BJ (cell line): ENCODE data around the gene CYP26A1. TPM values are rescaled to one million over a fixed set of nuclear protein-coding genes. Genes with fewer than 3 reads are reported as not detected.

Experiments used
- CTCF ChIA-PET: fragments of 350-600 bp; formaldehyde crosslinking; extraction: SDS; loops from one replicate; lab custom pipeline; 2021; ENCODE audit warnings: antibody characterized with exemption, inconsistent platforms; lab: Yijun Ruan, JAX
- POLR2A ChIA-PET: fragments of 300-600 bp; sonication (Branson Sonifier 250); formaldehyde crosslinking; extraction: SDS; loops from one replicate; lab custom pipeline; 2021; ENCODE audit warnings: antibody characterized with exemption; lab: Charles Lee
- DNase-seq: peaks from one replicate; pipeline ENCODE4 v3.0.0-alpha.2; 2011; ENCODE audit warnings: low read depth
- H3K27me3 ChIP-seq: 2 replicates; pipeline ENCODE4 v1.6.0; 2011; ENCODE audit warnings: low read length; ENCODE audit not compliant: control insufficient read depth, insufficient read depth
- H3K36me3 ChIP-seq: 2 replicates; pipeline ENCODE4 v1.5.1; 2011; ENCODE audit warnings: low read length; ENCODE audit not compliant: control insufficient read depth, insufficient read depth
- H3K4me3 ChIP-seq: 2 replicates; pipeline ENCODE4 v1.5.1; 2011; ENCODE audit warnings: low read depth, mild to moderate bottlenecking, control low read depth, low read length
- CTCF ChIP-seq: IDR thresholded peaks from 2 replicates; pipeline ENCODE4 v1.5.1; 2011; ENCODE audit warnings: low read depth, mild to moderate bottlenecking, control low read depth, inconsistent platforms, low read length, moderate library complexity; ENCODE audit not compliant: insufficient read depth
- polyA plus RNA-seq: library from polyadenylated mRNA; depleted of rRNA; stranded (reverse); fragments of >200 nt; gene quantifications from 2 replicates; pipeline ENCODE4 v1.2.3, GENCODE V29; 2011

Gene CYP26A1
- polyA plus RNA-seq, 1 experiment = 0.06 TPM

GRCh38 chr10:93071674-93072224, 1.9 kb upstream of the CYP26A1 start:
- Histone ChIP-seq H3K27me3 (peaks cover 86% of the 10 kb centered on the region), H3K4me3 (peak overlapping the region; percentile 2; the same call in 1 of the 2 replicates), H3K36me3 (no peaks in the 10 kb centered on the region)
- ChIA-PET POLR2A (no interaction called here), CTCF (interaction anchor here (1.1 kb wide), 1 partner anchor 147 kb away, joined by 3 read pairs; no protein-coding TSS in a partner anchor)
- DNase-seq = no peak
- TF ChIP-seq CTCF = no peak

GRCh38 chr10:93072225-93072712, 1.4 kb upstream of the CYP26A1 start:
- ChIA-PET CTCF (interaction anchor here (0.8 kb wide), 1 partner anchor 10 kb away, joined by 3 read pairs; no protein-coding TSS in a partner anchor), POLR2A (no interaction called here)
- DNase-seq = no peak
- Histone ChIP-seq H3K27me3 (peaks cover 81% of the 10 kb centered on the region), H3K36me3 (no peaks in the 10 kb centered on the region), H3K4me3 (peak overlapping the region; percentile 2; the same call in 1 of the 2 replicates)
- no peak for TF ChIP-seq CTCF

GRCh38 chr10:93072713-93073538, 767 bp upstream of the CYP26A1 start:
- DNase-seq = no peak
- no peaks in the 10 kb centered on the region for H3K36me3 ChIP-seq
- TF ChIP-seq CTCF = no peak
- ChIA-PET CTCF (interaction anchor here (0.8 to 1.1 kb wide), 2 partner anchors 11 to 34 kb away, joined by 3 read pairs; no protein-coding TSS in a partner anchor), POLR2A (no interaction called here)
- peaks cover 76% of the 10 kb centered on the region for H3K27me3 ChIP-seq
- peak overlapping the region; percentile 22; the same call in 1 of the 2 replicates for H3K4me3 ChIP-seq

GRCh38 chr10:93074147-93074596, 479 bp downstream of the CYP26A1 start:
- peaks cover 66% of the 10 kb centered on the region for H3K27me3 ChIP-seq
- POLR2A ChIA-PET = no interaction called here

More at GRCh38 chr10:93074147-93074596, 479 bp downstream of the CYP26A1 start:
- Histone ChIP-seq H3K4me3 (peak overlapping the region; percentile 22; the same call in 1 of the 2 replicates), H3K36me3 (no peaks in the 10 kb centered on the region)
- TF ChIP-seq CTCF = peak; percentile 24; the same call in 1 of the 2 replicates
- CTCF ChIA-PET = interaction anchor here (0.5 to 8.3 kb wide), 4 partner anchors 10 to 221 kb away, joined by 3 to 73 read pairs (median 3); partner anchors contain the start of gene CYP26C1
- no peak for DNase-seq
